GM12878 (cell line): Measurements from ENCODE around the gene DOCK2. TPM values are rescaled to one million over a fixed set of nuclear protein-coding genes. Genes with fewer than 3 reads are reported as not detected.

Experiments used
- BCLAF1 ChIP-seq: fragments of 450-650 bp; IDR thresholded peaks from 2 replicates; pipeline ENCODE4 v1.6.1; 2017; ENCODE audit warnings: antibody characterized with exemption, mild to moderate bottlenecking, moderate library complexity
- HDAC2 ChIP-seq: fragments of 200-600 bp; sonication (generic); IDR thresholded peaks from 2 replicates; pipeline ENCODE4 v1.6.1; 2017
- KLF5 ChIP-seq: fragments of 450-650 bp; IDR thresholded peaks from 2 replicates; pipeline ENCODE4 v1.6.1; 2014; ENCODE audit warnings: mild to moderate bottlenecking; ENCODE audit not compliant: partially characterized antibody
- MEF2B ChIP-seq: fragments of 450-650 bp; IDR thresholded peaks from 2 replicates; pipeline ENCODE4 v1.6.1; 2018; ENCODE audit warnings: mild to moderate bottlenecking, moderate library complexity; ENCODE audit not compliant: partially characterized antibody, poor library complexity, severe bottlenecking
- PAX8 ChIP-seq: fragments of 450-650 bp; IDR thresholded peaks from 2 replicates; pipeline ENCODE4 v1.6.1; 2017; ENCODE audit warnings: mild to moderate bottlenecking, moderate library complexity
- POLR2AphosphoS5 ChIP-seq: IDR thresholded peaks from 2 replicates; pipeline ENCODE4 v1.6.1; 2011; ENCODE audit warnings: mild to moderate bottlenecking, low read length, inconsistent platforms
- RELB ChIP-seq: fragments of 450-650 bp; IDR thresholded peaks from 2 replicates; pipeline ENCODE4 v1.6.1; 2017; ENCODE audit warnings: low read depth, mild to moderate bottlenecking, moderate library complexity
- SIX5 ChIP-seq: IDR thresholded peaks from 2 replicates; pipeline ENCODE4 v1.6.1; 2011; ENCODE audit warnings: mild to moderate bottlenecking, low read depth, low read length, moderate library complexity; ENCODE audit not compliant: severe bottlenecking
- SP1 ChIP-seq: IDR thresholded peaks from one replicate; pipeline ENCODE4 v1.6.1; 2011; ENCODE audit warnings: low read depth, low read length
- STAT1 ChIP-seq: fragments of 450-650 bp; conservative IDR thresholded peaks from 2 replicates; pipeline ENCODE4 v1.6.1; 2014; ENCODE audit warnings: antibody characterized with exemption, mild to moderate bottlenecking
- TARDBP ChIP-seq: IDR thresholded peaks from 2 replicates; pipeline ENCODE4 v1.6.1; 2016; ENCODE audit warnings: borderline replicate concordance
- YY1 ChIP-seq: IDR thresholded peaks from 2 replicates; pipeline ENCODE4 v1.6.1; 2011; ENCODE audit warnings: low read depth, mild to moderate bottlenecking, low read length
- polyA plus RNA-seq, 11 experiments: library from polyadenylated mRNA; depleted of rRNA in 4 of 11; unstranded in 6 of 11; stranded (reverse) in 5 of 11; fragments of >200 nt; fragmentation: Nextera tagmentation in 4 of 11; fragmentation: Illumina TruSeq in 1 of 11; extraction: Ambion mirVana in 4 of 11; extraction: Trizol in 1 of 11; gene quantifications; 1 replicate in 1 of 11; 2 replicates in 10 of 11; pipeline versions ENCODE4 v1.2.1 to v1.2.3, GENCODE V29; 2011 to 2016; ENCODE audit warnings: inconsistent platforms in 2 of 11, missing spikeins in 2 of 11, low read depth in 1 of 11
- total RNA-seq, 4 experiments: library from RNA; depleted of rRNA in 3 of 4; stranded (reverse); fragments of >200 nt in 3 of 4; fragmentation: Illumina TruSeq in 1 of 4; extraction: Trizol in 1 of 4; gene quantifications; 2 replicates each; pipeline versions ENCODE4 v1.2.1 to v1.2.3, GENCODE V29; 2013 to 2021
- TF ChIP-seq, protein P1 (sequence below): fragments of 450-650 bp; IDR thresholded peaks from 2 replicates; pipeline ENCODE4 v1.6.1; 2017; ENCODE audit warnings: mild to moderate bottlenecking, low read depth, inconsistent platforms; ENCODE audit not compliant: poor library complexity, severe bottlenecking
- TF ChIP-seq, protein P2 (sequence below): fragments of 450-650 bp; conservative IDR thresholded peaks from 2 replicates; pipeline ENCODE4 v1.6.1; 2017; ENCODE audit warnings: mild to moderate bottlenecking, moderate library complexity
- TF ChIP-seq, protein P3 (sequence below): IDR thresholded peaks from 2 replicates; pipeline ENCODE4 v1.6.1; 2011; ENCODE audit warnings: low read depth, mild to moderate bottlenecking, low read length, moderate library complexity, borderline replicate concordance; ENCODE audit errors: extremely low read depth
- TF ChIP-seq, protein P4 (sequence below): fragments of 450-650 bp; formaldehyde crosslinking; IDR thresholded peaks from 2 replicates; pipeline ENCODE4 v1.4.0; 2020; ENCODE audit warnings: mild to moderate bottlenecking, moderate library complexity

DOCK2 gene
- total and polyA plus RNA-seq, 10 of the 15 experiments (the other 5 are each of a cell fraction or from before 2014, with no cell fraction given): 34.2 to 192 (median 118) TPM

DNA sequence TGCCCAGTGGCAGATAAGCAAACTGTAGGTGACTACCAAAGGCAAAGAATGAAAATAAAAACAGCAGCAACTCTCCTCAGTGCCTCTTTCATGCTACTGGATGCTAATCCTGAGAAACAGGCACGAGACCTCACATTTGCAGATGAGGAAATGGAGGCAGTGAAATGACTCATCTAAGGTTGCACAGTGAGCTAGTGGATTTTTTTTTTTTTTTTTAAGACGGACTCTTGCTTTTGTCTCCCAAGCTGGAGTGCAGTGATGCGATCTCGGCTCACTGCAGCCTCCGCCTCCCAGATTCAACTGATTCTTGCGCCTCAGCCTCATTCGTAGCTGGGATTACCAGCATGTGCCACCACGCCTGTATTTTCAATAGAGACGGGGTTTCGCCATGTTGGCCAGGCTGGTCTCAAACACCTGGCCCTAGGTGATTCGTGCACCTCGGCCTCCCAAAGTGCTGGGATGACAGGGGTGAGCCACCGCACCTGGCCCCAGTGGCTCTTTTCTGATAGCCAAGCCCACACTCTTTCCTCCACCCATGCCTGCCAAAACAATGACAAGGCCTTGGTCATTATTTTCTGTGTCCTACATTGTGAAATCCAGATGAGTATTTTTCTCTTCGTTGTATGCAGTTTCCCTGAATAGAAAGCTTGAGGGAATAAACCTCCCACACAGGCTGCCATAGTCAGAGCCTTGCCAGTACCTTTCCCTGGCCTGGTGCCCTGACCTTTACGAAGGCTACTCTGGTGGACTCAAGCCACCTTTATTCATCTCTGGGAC is 19.2 kb downstream of the DOCK2 start (continued):
- no peak for TF ChIP-seq HDAC2
- TF ChIP-seq POLR2AphosphoS5: 0 out of 2 replicates have a peak, but pooled peaks have one; percentile 31
- peak; percentile 68 for TF ChIP-seq YY1
- TF ChIP-seq, protein P1, sequence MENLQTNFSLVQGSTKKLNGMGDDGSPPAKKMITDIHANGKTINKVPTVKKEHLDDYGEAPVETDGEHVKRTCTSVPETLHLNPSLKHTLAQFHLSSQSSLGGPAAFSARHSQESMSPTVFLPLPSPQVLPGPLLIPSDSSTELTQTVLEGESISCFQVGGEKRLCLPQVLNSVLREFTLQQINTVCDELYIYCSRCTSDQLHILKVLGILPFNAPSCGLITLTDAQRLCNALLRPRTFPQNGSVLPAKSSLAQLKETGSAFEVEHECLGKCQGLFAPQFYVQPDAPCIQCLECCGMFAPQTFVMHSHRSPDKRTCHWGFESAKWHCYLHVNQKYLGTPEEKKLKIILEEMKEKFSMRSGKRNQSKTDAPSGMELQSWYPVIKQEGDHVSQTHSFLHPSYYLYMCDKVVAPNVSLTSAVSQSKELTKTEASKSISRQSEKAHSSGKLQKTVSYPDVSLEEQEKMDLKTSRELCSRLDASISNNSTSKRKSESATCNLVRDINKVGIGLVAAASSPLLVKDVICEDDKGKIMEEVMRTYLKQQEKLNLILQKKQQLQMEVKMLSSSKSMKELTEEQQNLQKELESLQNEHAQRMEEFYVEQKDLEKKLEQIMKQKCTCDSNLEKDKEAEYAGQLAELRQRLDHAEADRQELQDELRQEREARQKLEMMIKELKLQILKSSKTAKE: no peak
- no peak for TF ChIP-seq MEF2B
- TF ChIP-seq STAT1: no peak
- TF ChIP-seq BCLAF1: no peak
- peak; percentile 83 for TF ChIP-seq RELB
- no peak for TF ChIP-seq KLF5
- TF ChIP-seq, protein P2, sequence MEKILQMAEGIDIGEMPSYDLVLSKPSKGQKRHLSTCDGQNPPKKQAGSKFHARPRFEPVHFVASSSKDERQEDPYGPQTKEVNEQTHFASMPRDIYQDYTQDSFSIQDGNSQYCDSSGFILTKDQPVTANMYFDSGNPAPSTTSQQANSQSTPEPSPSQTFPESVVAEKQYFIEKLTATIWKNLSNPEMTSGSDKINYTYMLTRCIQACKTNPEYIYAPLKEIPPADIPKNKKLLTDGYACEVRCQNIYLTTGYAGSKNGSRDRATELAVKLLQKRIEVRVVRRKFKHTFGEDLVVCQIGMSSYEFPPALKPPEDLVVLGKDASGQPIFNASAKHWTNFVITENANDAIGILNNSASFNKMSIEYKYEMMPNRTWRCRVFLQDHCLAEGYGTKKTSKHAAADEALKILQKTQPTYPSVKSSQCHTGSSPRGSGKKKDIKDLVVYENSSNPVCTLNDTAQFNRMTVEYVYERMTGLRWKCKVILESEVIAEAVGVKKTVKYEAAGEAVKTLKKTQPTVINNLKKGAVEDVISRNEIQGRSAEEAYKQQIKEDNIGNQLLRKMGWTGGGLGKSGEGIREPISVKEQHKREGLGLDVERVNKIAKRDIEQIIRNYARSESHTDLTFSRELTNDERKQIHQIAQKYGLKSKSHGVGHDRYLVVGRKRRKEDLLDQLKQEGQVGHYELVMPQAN: peak; percentile 22; the same call in 1 of the 2 replicates
- 0 out of 2 replicates have a peak, but pooled peaks have one; percentile 56 for TF ChIP-seq TARDBP
- TF ChIP-seq PAX8: no peak
- TF ChIP-seq SIX5: no peak
- TF ChIP-seq, protein P3, sequence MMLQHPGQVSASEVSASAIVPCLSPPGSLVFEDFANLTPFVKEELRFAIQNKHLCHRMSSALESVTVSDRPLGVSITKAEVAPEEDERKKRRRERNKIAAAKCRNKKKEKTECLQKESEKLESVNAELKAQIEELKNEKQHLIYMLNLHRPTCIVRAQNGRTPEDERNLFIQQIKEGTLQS: no peak
- TF ChIP-seq, protein P4, sequence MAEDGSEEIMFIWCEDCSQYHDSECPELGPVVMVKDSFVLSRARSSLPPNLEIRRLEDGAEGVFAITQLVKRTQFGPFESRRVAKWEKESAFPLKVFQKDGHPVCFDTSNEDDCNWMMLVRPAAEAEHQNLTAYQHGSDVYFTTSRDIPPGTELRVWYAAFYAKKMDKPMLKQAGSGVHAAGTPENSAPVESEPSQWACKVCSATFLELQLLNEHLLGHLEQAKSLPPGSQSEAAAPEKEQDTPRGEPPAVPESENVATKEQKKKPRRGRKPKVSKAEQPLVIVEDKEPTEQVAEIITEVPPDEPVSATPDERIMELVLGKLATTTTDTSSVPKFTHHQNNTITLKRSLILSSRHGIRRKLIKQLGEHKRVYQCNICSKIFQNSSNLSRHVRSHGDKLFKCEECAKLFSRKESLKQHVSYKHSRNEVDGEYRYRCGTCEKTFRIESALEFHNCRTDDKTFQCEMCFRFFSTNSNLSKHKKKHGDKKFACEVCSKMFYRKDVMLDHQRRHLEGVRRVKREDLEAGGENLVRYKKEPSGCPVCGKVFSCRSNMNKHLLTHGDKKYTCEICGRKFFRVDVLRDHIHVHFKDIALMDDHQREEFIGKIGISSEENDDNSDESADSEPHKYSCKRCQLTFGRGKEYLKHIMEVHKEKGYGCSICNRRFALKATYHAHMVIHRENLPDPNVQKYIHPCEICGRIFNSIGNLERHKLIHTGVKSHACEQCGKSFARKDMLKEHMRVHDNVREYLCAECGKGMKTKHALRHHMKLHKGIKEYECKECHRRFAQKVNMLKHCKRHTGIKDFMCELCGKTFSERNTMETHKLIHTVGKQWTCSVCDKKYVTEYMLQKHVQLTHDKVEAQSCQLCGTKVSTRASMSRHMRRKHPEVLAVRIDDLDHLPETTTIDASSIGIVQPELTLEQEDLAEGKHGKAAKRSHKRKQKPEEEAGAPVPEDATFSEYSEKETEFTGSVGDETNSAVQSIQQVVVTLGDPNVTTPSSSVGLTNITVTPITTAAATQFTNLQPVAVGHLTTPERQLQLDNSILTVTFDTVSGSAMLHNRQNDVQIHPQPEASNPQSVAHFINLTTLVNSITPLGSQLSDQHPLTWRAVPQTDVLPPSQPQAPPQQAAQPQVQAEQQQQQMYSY (CRISPR knock-in tag): no peak
- TF ChIP-seq SP1: no peak
